Raji (cell line): ENCODE data around the gene EPHB2.

Experiments used
- POLR2A ChIP-seq: IDR thresholded peaks from 2 replicates; pipeline ENCODE4 v1.6.1; 2011; ENCODE audit warnings: low read depth, low read length, control low read depth; ENCODE audit not compliant: insufficient read depth

Gene EPHB2

DNA sequence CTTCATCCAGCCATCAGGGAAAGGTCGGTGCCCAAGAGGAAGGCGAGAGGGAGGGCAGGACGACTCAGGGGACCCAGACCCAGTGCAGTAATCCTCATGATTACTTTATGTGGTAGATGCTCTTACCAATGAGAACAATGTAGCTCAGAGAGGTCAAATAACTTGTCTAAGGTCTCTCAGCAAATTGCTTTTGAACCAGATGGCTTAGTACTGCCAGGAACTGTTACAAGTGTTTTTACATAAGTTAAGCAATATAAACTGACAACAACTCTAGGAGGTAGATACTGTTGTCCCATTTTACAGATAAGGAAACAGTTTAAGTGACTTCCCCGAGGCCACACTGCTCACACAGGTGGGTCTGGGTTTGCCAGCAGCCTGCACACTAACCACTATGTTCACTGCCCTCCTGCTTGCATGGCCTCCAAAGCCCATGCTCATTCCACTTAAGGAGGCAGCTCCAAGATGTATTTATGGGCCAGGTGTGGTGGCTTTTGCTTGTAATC lies 150.3 kb downstream of the EPHB2 start:
- no peak for TF ChIP-seq POLR2A

DNA sequence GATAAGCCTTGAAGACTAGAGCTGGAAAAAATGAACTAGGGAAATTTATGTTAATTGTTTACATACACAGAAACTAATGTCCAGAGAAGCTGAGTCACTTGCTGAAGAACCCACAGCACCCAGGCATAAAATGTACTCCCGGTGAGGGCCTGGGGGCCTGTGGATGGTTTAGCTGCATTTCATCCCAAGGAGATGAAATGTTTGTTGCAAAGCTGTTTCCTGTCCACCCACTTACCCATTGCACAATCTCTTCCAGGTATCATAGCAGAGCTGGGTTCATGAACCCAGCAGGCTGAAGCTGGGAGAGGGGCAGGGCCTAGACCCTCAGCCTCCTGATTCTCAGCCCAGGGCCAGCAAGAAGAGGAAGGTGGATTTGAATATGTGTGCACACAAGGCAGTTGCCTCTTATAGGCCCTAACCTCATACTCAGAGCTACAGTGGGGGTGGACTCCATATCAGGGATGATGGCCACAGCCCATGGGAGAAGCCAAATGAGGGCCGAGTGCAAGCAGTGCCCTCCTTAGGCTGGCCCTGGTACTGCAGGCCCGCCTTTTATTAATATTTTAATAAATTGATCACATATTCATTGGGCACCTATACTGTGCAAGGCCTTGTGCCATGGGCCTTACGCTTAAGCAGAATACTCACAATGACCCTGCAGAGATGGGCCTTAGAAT lies 151.3 kb downstream of the EPHB2 start:
- TF ChIP-seq POLR2A: no peak

DNA sequence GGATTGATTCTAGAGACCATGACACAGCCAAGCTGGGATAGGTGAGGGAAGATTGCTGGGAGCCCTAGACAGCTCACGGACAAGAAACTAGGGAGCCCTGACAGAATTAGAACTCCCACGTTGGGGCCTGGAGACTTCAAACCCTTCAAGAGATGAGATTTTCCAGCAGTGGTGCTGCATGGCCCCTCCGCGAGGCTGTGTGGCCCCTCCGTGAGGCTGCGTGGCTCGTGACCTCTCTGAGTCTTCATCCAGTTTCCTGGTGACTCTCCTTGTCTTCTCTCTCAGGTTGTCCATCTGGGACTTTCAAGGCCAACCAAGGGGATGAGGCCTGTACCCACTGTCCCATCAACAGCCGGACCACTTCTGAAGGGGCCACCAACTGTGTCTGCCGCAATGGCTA lies 152.1 kb downstream of the EPHB2 start:
- no peak for TF ChIP-seq POLR2A

DNA sequence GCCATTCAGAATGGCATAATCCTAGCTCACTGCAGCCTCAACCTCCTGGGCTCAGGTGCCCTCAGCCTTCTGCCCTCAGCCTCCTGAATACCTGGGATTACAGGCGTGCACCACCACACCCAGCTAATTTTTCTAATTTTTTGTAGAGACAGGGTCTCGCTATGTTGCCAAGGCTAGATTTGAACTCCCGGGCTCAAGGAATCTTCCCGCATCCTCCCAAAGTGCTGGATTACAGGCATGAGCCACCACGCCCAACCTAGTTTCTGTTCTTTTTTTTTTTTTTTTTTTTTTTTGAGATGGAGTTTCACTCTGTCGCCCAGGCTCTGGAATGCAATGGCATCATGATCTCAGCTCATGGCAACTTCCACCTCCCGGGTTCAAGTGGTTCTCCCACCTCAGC lies 153.1 kb downstream of the EPHB2 start:
- no peak for TF ChIP-seq POLR2A

DNA sequence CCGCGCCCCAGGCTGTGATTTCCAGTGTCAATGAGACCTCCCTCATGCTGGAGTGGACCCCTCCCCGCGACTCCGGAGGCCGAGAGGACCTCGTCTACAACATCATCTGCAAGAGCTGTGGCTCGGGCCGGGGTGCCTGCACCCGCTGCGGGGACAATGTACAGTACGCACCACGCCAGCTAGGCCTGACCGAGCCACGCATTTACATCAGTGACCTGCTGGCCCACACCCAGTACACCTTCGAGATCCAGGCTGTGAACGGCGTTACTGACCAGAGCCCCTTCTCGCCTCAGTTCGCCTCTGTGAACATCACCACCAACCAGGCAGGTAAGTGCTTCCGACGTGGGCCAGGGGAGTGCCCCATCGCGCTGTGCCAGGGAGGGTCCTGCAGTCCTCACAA lies 154.2 kb downstream of the EPHB2 start:
- no peak for TF ChIP-seq POLR2A

DNA sequence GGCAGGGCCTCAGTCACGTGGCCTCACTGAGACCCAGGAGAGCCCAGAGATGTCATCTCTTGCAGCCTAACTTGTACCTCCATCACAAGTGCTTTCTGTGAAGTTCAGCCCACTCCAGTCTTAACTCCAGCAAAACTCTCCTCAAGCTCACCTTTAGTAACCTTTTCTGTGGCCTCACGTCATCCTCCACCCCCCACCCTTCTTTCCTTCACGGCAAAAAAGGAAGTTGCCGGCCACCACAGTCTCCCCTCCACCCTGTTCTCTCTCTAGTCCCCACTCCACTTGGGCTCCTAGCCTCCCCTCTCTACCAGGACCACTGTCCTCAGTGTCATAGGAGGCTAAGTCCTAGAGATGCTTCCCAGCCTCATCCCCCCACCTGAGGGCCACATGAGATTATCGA lies 155.1 kb downstream of the EPHB2 start:
- no peak for TF ChIP-seq POLR2A

DNA sequence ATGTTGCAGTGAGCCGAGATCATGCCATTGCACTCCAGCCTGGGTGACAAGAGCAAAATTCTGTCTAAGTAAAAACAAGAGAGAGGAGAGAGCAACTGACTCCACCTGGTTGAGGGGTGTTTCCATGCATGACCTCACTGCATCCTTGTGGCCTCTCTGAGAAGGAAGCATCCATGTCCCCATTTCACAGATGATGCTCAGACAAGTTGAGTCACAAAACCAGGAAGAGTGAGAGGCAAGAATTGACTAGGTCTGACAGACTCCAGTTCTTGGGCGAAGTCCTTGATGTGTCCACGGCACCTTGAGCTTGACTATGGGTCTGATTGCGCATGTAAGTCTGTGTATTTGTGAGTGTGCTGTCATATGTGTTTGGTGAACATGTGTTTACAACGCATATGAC lies 156.2 kb downstream of the EPHB2 start:
- no peak for TF ChIP-seq POLR2A

DNA sequence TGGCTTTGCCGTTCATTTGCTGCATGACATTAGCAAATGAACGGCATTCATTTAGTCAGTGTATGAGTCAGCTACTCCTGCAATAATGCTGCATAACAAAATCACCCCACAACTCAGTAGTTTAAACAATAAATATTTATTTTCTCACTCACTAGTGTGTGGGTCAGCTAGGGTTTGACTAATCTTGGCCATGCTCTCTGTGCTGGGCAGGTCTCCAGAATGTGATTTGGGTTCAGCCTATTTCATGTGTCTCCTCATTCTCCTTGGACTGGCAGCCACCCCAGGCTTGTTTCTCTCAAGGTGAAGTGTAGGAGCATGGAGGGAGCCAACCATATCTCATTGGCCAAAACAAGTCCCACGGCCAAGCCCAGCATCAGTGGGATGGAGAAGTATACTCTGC lies 157.7 kb downstream of the EPHB2 start:
- TF ChIP-seq POLR2A: no peak

DNA sequence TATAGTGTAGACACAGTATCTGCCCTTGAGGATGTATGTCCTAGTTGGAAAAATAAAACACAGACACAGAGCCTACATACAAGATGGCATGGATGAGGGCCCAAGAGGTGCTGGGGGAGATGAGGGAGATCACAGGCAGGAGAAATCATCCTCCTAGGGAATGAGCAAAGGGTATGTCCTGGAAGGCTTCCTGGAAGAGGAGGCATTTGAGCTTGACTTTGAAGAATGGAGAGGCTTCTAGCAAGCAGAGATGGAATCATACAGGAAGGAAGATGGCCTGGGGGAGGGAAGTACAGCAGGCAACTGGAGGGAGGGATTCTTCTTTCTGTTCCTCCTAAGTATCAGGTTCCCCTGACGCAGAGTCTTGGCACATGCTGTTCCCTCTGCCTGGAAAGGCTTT lies 158.7 kb downstream of the EPHB2 start:
- no peak for TF ChIP-seq POLR2A

DNA sequence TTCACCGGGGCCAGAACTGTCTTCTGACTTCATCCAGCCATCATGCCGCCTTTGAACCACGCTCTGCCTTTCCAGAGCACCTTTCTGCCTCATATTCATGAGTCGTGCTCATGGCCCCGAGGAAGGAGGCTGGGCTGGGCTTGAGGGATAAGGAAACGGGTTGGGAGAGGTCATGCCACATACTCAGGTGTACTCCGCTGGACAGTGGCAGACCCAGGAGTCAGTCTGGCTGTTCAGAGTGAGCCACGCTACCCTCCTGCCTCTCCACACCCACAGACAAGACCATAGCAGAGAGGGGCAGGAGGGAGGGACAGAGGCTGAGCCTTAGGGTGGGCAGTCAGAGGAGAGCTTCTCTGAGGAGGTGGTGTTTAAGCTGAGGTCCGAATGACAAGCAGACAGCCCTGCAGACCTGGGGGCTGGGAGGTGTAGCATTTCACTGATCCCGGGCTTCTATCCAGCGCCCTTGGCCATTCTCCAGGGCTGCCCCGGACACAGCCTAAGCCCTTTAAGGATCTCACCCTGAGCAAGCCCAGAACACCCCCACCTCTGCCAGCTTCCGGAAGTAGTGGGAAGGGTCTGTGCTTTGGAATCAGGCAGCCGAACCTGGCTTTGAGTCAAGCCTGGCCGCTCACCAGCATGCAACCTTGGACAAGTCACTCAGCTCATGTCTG lies 159.7 kb downstream of the EPHB2 start:
- no peak for TF ChIP-seq POLR2A

DNA sequence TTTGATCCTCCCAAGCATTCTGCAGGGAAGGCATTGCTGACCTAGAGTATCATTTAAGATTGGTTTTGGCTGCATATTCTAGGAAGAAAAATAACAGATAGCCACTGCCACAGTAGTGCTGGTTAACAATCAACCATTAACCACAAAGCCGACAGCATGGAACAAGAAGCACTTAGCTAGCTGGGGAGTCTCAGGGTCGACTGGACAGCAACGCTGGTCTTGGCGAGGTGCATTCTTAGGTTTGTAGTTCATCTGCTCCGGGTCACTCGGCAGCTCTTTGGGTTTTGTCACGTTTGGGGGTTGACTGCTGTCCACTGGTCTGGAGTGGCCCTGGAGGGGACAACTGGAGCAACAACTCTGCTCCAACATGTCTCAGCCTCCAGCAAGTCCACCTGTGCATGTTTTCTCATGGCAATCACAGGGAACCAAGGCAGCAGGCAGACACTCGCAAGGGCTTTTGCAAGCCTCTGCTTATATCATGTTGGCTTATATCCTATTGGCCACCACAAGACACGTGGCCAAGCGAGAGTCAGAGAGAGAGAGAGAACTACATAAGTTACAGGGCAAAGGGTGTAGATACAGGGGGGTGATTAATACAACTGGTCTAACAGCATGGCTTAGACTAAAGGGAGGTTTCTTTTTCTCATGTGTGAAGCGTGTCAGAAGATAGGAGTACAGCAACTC lies 162.5 kb downstream of the EPHB2 start:
- TF ChIP-seq POLR2A: no peak

DNA sequence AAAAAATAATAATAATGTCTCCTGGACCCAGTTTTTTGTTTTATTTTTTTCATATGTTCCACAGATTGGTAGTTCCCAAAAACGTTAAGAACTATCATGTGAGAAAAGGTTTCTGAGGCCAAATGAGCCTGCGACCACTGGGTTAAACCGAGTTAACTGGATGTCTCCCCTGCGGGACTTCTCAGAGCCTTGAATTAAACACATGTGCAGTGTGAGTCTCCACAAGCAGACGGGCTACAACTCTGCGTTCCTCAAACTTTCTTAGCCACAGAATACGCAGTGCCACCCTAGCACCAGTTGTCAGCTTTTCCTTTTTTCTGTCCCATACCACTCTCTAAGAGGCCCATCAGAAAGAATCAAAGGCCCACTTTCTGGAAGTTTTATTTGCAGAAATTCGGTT lies 164.1 kb downstream of the EPHB2 start:
- no peak for TF ChIP-seq POLR2A

DNA sequence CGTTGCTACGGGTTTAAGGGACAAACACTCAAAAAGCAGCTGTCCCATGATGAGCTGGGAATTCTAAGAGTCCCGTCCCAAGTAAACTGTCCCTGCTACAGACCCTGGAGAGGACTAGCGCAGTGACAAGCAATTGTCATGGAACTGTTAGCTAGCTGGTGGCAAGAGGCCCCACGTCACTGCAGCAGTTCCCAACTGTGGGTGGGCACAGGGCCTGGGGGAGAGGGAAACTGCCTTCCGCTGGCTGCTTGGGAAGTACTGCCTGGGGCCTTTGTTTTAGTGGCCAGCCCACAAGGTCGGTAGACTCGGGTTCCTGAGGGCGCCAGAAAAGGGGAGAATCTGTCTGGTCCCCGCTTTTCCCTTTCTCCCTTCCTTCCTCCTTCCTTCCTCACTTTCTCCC lies 164.6 kb downstream of the EPHB2 start:
- no peak for TF ChIP-seq POLR2A

DNA sequence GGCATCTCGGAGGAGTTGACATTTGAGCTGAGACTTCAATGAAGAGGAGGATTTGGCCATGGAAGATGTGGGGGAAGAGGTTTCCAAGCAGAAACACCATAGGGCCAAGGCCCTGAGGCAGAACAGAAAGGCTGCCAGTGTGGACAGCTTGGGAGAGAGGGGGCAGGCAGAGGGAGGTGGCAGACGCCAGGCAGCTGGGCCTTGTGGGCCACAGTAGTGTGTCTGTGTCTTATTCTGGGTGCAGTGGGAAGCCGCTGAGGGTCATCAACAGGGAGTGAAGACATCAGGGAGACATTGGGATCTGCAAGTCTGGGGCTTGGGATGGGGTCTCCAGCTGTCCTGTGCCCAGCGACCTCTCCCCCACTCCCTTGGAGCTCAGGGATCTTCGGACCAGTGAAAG lies 165.2 kb downstream of the EPHB2 start:
- no peak for TF ChIP-seq POLR2A

DNA sequence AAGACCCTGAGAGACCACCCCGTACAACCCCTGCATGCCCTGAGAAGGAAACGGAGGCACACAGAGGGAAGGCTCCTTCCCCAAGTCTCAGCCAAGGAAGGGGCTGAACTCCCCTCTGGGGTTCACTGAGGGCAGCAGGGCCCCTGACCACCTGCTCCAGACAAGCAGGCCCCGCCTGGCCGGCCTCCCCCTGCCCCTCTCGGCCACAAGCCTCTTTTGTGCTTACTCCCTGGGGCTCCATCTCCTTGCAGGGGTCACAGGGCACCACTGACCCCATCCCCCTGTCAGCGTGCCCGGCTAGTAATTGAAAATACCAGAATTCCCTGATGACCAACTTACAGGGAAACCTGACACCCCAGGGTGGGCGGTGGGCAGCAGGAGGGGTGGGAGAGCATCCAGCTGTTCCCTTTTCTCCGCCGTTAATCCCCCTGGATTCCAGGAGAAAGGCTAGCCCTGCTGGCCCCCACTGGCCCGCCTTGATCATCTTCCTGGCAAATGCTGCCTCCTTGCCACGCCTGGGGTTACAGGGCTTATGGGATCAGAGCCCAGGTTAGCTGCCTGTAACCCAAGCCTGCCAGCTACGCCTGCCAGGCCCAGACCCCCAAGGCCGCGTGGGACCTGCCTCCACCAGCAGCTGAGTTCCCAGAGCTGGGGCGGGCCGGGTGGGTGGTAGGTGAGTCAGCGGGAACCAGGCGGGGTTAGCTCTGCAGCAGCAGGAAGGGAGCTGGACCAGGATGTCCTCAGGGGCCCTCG lies 165.9 kb downstream of the EPHB2 start:
- TF ChIP-seq POLR2A: no peak

DNA sequence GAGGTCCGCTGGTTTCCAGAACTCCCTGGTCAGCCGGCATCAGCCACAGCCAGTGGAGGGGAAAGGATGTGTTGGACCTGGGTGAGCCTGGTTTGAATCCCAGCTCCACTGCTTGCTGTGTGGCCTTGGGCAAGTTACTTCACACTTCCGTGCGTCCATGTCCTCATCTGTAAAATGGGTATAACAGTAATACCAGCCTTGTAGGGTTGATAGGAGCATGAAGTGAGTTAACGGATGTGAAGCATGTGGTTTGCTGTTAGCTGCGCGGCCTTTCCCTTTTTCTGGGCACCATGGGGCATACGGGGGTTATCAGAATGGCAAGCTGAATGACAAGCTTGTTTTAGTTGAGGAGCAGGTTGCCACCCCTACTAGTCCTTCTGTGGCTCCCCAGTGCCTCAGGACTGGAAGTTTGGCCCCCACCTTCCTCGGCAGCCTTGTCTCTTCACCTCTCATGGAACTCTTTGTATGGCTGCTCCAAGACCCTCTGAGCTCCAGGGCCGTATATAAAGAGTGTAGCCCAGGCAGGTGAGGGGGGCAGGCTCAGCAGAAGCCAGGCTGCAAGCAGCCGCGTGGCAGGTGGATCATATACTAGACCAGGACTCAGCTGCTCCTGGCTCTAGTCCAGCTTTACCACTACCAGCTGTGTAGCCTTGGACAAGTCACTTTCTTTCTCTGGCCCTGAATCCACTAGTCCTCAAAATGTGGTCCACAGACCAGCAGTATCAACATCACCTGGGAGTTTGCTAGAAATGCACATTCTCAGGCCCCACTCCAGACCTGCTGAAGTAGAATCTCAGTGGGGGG lies 166.7 kb downstream of the EPHB2 start:
- TF ChIP-seq POLR2A: no peak
